Activated CD4-positive, alpha-beta memory T cell treated with anti-CD3 and anti-CD28 coated beads, Interleukin-2, amount 10 ng/mL, durations not matched to agents 7 days and 5 days (primary cell): ENCODE results near the gene RC3H1. TPM values are rescaled to one million over a fixed set of nuclear protein-coding genes. Genes with fewer than 3 reads are reported as not detected.

Source experiments
- CTCF ChIA-PET: fragments of 350-600 bp; sonication (Branson Sonifier 250); formaldehyde crosslinking; loops from one replicate; lab custom pipeline; 2021; ENCODE audit warnings: antibody characterized with exemption, inconsistent platforms; lab: Charles Lee
- POLR2A ChIA-PET: fragments of 350-600 bp; sonication (Branson Sonifier 250); formaldehyde crosslinking; loops from one replicate; lab custom pipeline; 2021; ENCODE audit warnings: antibody characterized with exemption; lab: Charles Lee
- DNase-seq: peaks from one replicate; pipeline ENCODE4 v3.0.0-alpha.2; 2020
- H3K27ac Mint-ChIP-seq: one replicate; pipeline ENCODE4 v1.8.0; 2021; ENCODE audit warnings: mild to moderate bottlenecking, mixed read lengths
- H3K27me3 Mint-ChIP-seq: one replicate; pipeline ENCODE4 v1.8.0; 2021; ENCODE audit warnings: mixed read lengths
- H3K36me3 Mint-ChIP-seq: one replicate; pipeline ENCODE4 v1.8.0; 2021; ENCODE audit warnings: low read depth, mixed read lengths
- H3K4me1 Mint-ChIP-seq: one replicate; pipeline ENCODE4 v1.8.0; 2021; ENCODE audit warnings: mixed read lengths
- H3K4me3 Mint-ChIP-seq: one replicate; pipeline ENCODE4 v1.8.0; 2021; ENCODE audit warnings: mild to moderate bottlenecking, mixed read lengths
- H3K9me3 Mint-ChIP-seq: one replicate; pipeline ENCODE4 v1.8.0; 2021; ENCODE audit warnings: mixed read lengths
- total RNA-seq, 2 experiments: library from RNA; stranded (reverse); gene quantifications; one replicate each; pipeline ENCODE4 v1.2.3, GENCODE V29; 2021

The RC3H1 gene
- total RNA-seq, 2 experiments from 2014 or later = 29.6 to 33.6 TPM

DNA sequence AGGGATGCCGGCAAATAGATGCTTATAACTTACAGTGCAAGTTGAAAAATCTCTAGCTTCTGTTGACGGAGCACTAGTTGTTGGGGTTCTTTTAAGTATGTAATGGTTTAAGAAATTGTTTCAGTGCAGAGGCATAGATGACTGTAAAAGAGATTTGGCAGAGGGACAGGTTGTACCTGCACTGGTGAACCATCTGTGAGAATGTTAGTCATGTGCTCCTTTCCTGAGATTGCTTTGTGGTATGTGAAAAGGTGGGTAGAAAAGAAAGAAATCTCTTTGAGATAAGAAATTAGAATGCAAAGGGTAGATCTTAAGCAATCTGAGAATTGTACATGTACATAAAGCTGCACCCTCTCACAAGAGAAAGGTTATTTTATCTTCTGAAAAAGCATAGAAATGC is 134.5 kb downstream of the RC3H1 start:
- H3K27me3 Mint-ChIP-seq = no peaks in the 10 kb centered on the region
- H3K36me3 Mint-ChIP-seq = peaks cover 48% of the 10 kb centered on the region
- no peaks in the 10 kb centered on the region for H3K9me3 Mint-ChIP-seq
- CTCF ChIA-PET = no interaction called here
- no peak for DNase-seq
- no peak overlapping the region for H3K27ac Mint-ChIP-seq
- H3K4me1 Mint-ChIP-seq = peaks cover 4% of the 10 kb centered on the region
- POLR2A ChIA-PET = interaction anchor here (1.4 kb wide), 1 partner anchor 19 kb away, joined by 4 read pairs; the partner anchor contains the start of gene ZBTB37
- H3K4me3 Mint-ChIP-seq = no peak overlapping the region

DNA sequence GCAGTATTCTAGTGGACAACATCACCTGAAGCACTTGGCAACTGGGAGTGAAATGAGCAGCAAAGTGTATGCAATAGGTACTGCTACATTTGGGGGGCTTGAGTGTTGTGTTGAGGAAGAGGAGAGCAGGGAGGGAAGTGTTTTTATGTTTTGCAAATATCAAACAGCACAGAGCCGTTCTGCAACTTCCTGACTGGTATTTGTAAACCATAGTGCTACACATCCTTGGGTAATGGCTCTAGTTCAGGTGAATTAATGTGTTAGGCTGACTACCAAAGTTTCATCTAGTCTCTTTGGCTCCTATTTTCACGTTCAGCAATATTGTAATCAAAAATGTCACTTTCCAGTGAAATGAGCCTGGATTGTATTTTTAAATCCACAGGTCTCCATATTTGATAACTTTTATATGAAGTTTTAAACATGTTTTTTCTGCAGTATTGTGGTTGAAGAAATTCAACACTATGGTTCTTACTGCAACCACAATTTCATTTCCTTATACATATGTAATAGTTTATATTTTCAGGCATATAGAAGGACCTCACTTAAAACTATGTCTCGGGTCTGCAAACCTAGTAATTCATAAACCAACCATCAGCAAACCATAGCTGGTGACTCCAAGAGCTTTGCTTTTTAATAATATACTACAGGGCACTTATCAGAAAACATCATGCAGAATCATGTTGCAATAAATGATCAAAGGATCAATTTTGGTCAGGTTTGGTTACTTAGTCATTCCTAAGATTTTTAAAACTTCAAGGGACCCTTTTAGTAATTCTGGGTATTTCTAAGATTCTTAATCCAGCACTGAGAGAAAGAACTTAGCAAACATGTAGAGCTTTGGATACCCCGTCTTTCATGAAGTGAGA is 135.2 kb downstream of the RC3H1 start:
- peaks cover 4% of the 10 kb centered on the region for H3K4me1 Mint-ChIP-seq
- CTCF ChIA-PET = no interaction called here

DNA sequence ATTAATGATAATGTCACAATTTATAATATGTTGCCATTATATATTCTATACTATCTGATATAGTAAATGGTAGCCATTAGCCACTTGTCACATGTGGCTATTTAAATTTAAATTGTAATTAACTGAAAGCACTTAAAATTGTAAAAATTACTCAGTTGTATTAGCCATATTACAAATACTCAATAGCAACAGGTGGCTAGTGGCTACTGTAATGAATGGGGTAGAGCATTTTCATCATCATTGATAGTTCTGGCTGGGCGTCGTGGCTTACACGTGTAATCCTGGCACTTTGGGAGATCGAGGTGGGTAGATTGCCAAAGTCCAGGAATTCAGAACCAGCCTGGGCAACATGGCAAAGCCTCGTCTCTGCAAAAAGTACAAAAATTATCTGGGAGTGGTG is 137.5 kb downstream of the RC3H1 start:
- ChIA-PET POLR2A (interaction anchor here (1.0 kb wide), 1 partner anchor 17 kb away, joined by 3 read pairs; the partner anchor contains the start of genes GAS5 and ZBTB37), CTCF (no interaction called here)
- Mint-ChIP-seq H3K27ac (no peak overlapping the region), H3K36me3 (peaks cover 29% of the 10 kb centered on the region), H3K27me3 (no peaks in the 10 kb centered on the region), H3K4me1 (peaks cover 4% of the 10 kb centered on the region), H3K9me3 (no peaks in the 10 kb centered on the region), H3K4me3 (no peak overlapping the region)
- DNase-seq = no peak

More for the DNA sequence above, 135.2 kb downstream of the RC3H1 start:
- H3K36me3 Mint-ChIP-seq = peaks cover 45% of the 10 kb centered on the region
- no peaks in the 10 kb centered on the region for H3K9me3 Mint-ChIP-seq
- H3K27ac Mint-ChIP-seq = no peak overlapping the region
- DNase-seq = no peak
- POLR2A ChIA-PET = no interaction called here
- no peaks in the 10 kb centered on the region for H3K27me3 Mint-ChIP-seq
- no peak overlapping the region for H3K4me3 Mint-ChIP-seq

Other genes with a start within 250 kb of the RC3H1 start
- 10 to 100 TPM; 26.3 to 26.4 TPM for gene DARS2, start 197.7 kb downstream of the RC3H1 start, total RNA-seq
- gene CENPL, start 197.5 kb downstream of the RC3H1 start, total RNA-seq = 10 to 100 TPM; 28.2 to 29.4 TPM
- 100 to 1,000 TPM; 379 to 394 TPM for gene GAS5, start 154.4 kb downstream of the RC3H1 start, total RNA-seq
- 10 to 100 TPM; 11.3 to 12.6 TPM for gene ZBTB37, start 154.0 kb downstream of the RC3H1 start, total RNA-seq
- under 1 TPM in 1 of 2 experiments, not detected in 1; 0.23 TPM for gene SERPINC1, start 105.0 kb downstream of the RC3H1 start, total RNA-seq
- 10 to 100 TPM; 76.8 to 80.5 TPM for gene RABGAP1L, start 137.2 kb upstream of the RC3H1 start, total RNA-seq